ENCODE measurements around the gene CNBP. TPM values are rescaled to one million over a fixed set of nuclear protein-coding genes. Genes with fewer than 3 reads are reported as not detected.
A peak's percentile ranks its signal among the peaks of the same experiment; 100 is the strongest.

The CNBP gene
- total and polyA plus RNA-seq, 2 of the 13 experiments (the other 11 are each of a cell fraction or from before 2014, with no cell fraction given) = 282 to 354 TPM

GRCh38 chr3:129231331-129232119, 47.8 kb upstream of the CNBP start (continued):
- no peak for TF ChIP-seq REXO4 (CRISPR knock-in tag; IDR thresholded peaks at IDR 0.05; ENCODE audit: borderline replicate concordance)
- no peak for TF ChIP-seq ZNF772 (CRISPR knock-in tag; IDR thresholded peaks at IDR 0.05)
- TF ChIP-seq ZNF224 (CRISPR knock-in tag; IDR thresholded peaks at IDR 0.05) = no peak
- TF ChIP-seq RBM39 (IDR thresholded peaks at IDR 0.05; ENCODE audit: low read depth, low read length, poor library complexity, severe bottlenecking) = no peak
- TF ChIP-seq ZNF644 (CRISPR knock-in tag; IDR thresholded peaks at IDR 0.05; ENCODE audit: low read depth) = 0 out of 2 replicates have a peak, but pooled peaks have one; percentile 17
- TF ChIP-seq ZNF777 (CRISPR knock-in tag; IDR thresholded peaks at IDR 0.05) = no peak
- no peak for TF ChIP-seq ZNF629 (CRISPR knock-in tag; conservative IDR thresholded peaks at IDR 0.05)
- no peak for TF ChIP-seq ZNF24 (IDR thresholded peaks at IDR 0.05)
- TF ChIP-seq, protein P1, sequence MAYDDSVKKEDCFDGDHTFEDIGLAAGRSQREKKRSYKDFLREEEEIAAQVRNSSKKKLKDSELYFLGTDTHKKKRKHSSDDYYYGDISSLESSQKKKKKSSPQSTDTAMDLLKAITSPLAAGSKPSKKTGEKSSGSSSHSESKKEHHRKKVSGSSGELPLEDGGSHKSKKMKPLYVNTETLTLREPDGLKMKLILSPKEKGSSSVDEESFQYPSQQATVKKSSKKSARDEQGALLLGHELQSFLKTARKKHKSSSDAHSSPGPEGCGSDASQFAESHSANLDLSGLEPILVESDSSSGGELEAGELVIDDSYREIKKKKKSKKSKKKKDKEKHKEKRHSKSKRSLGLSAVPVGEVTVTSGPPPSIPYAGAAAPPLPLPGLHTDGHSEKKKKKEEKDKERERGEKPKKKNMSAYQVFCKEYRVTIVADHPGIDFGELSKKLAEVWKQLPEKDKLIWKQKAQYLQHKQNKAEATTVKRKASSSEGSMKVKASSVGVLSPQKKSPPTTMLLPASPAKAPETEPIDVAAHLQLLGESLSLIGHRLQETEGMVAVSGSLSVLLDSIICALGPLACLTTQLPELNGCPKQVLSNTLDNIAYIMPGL (CRISPR knock-in tag; IDR thresholded peaks at IDR 0.05; ENCODE audit: borderline replicate concordance in 1 of 2, low read depth in 1 of 2) = no peak
- TF ChIP-seq PAXIP1 (CRISPR knock-in tag; conservative IDR thresholded peaks at IDR 0.05) = no peak
- no peak for TF ChIP-seq TBX3 (IDR thresholded peaks at IDR 0.05; ENCODE audit: borderline replicate concordance)
- 0 out of 2 replicates have a peak, but pooled peaks have one; percentile 9 for TF ChIP-seq HHEX (CRISPR knock-in tag; IDR thresholded peaks at IDR 0.05)
- no peak for TF ChIP-seq HNRNPUL1 (IDR thresholded peaks at IDR 0.05; ENCODE audit: low read depth, low read length)
- TF ChIP-seq MZF1 (CRISPR knock-in tag; IDR thresholded peaks at IDR 0.05; ENCODE audit: borderline replicate concordance) = no peak
- TF ChIP-seq, protein P2, sequence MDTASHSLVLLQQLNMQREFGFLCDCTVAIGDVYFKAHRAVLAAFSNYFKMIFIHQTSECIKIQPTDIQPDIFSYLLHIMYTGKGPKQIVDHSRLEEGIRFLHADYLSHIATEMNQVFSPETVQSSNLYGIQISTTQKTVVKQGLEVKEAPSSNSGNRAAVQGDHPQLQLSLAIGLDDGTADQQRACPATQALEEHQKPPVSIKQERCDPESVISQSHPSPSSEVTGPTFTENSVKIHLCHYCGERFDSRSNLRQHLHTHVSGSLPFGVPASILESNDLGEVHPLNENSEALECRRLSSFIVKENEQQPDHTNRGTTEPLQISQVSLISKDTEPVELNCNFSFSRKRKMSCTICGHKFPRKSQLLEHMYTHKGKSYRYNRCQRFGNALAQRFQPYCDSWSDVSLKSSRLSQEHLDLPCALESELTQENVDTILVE (CRISPR knock-in tag; IDR thresholded peaks at IDR 0.05) = no peak
- 0 out of 2 replicates have a peak, but pooled peaks have one; percentile 49 for TF ChIP-seq ZKSCAN1 (IDR thresholded peaks at IDR 0.05; ENCODE audit: low read length)
- TF ChIP-seq HES4 (CRISPR knock-in tag; IDR thresholded peaks at IDR 0.05; ENCODE audit: borderline replicate concordance) = no peak
- TF ChIP-seq ZNF468 (CRISPR knock-in tag; IDR thresholded peaks at IDR 0.05) = no peak
- no peak for TF ChIP-seq SP2 (CRISPR knock-in tag; IDR thresholded peaks at IDR 0.05)
- TF ChIP-seq, protein P3, sequence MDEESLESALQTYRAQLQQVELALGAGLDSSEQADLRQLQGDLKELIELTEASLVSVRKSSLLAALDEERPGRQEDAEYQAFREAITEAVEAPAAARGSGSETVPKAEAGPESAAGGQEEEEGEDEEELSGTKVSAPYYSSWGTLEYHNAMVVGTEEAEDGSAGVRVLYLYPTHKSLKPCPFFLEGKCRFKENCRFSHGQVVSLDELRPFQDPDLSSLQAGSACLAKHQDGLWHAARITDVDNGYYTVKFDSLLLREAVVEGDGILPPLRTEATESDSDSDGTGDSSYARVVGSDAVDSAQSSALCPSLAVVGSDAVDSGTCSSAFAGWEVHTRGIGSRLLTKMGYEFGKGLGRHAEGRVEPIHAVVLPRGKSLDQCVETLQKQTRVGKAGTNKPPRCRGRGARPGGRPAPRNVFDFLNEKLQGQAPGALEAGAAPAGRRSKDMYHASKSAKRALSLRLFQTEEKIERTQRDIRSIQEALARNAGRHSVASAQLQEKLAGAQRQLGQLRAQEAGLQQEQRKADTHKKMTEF (CRISPR knock-in tag; IDR thresholded peaks at IDR 0.05) = no peak
- TF ChIP-seq CHD2 (IDR thresholded peaks at IDR 0.05; ENCODE audit: low read depth, low read length) = no peak
- no peak for TF ChIP-seq DDIT3 (CRISPR knock-in tag; IDR thresholded peaks at IDR 0.05)

Data from HepG2 (cell line).